NB4 (cell line): Measurements from ENCODE around the gene DSCAML1.

Source experiments
- CTCF ChIP-seq: IDR thresholded peaks from one replicate; pipeline ENCODE4 v1.5.1; 2012; ENCODE audit warnings: low read depth, low read length
- MYC ChIP-seq: IDR thresholded peaks from 2 replicates; pipeline ENCODE4 v1.6.1; 2011; ENCODE audit warnings: low read depth, low read length

GRCh38 chr11:117384045-117384444 lies 413.0 kb downstream of the DSCAML1 start:
- TF ChIP-seq CTCF = no peak
- no peak for TF ChIP-seq MYC
